DND-41 (cell line): ENCODE results near the gene CERCAM.

Experiments used
- ATAC-seq: fragments of 200-7000 bp; cut with Tn5 transposase; 3 replicates; pipeline ENCODE4 v1.9.1; 2021; ENCODE audit warnings: low read depth; ENCODE audit not compliant: insufficient read depth
- DNase-seq: peaks from one replicate; pipeline ENCODE4 v3.0.0-alpha.2; 2020
- H2AFZ ChIP-seq: 2 replicates; pipeline ENCODE4 v1.6.0; 2012; ENCODE audit warnings: low read depth, low read length
- H3K27ac ChIP-seq: 2 replicates; pipeline ENCODE4 v1.5.1; 2012; ENCODE audit warnings: low read length, inconsistent platforms
- H3K27me3 ChIP-seq: fragments of 200-600 bp; sonication (generic); 2 replicates; pipeline ENCODE4 v1.6.0; 2012; ENCODE audit warnings: low read length, mild to moderate bottlenecking, inconsistent platforms; ENCODE audit not compliant: insufficient read depth, poor library complexity
- H3K36me3 ChIP-seq: 2 replicates; pipeline ENCODE4 v1.5.1; 2012; ENCODE audit warnings: low read length, inconsistent platforms; ENCODE audit not compliant: insufficient read depth
- H3K4me1 ChIP-seq: 2 replicates; pipeline ENCODE4 v1.5.1; 2012; ENCODE audit warnings: mild to moderate bottlenecking, low read length; ENCODE audit not compliant: insufficient read depth
- H3K4me2 ChIP-seq: 2 replicates; pipeline ENCODE4 v1.6.0; 2012; ENCODE audit warnings: mild to moderate bottlenecking, moderate library complexity, low read length, inconsistent platforms; ENCODE audit not compliant: insufficient read depth
- H3K4me3 ChIP-seq, 2 experiments: fragments of 200-600 bp in 1 of 2; shearing (Covaris generic) in 1 of 2; 2 replicates each; pipeline ENCODE4 v1.5.1; 2012 to 2016; ENCODE audit warnings: inconsistent platforms in 2 of 2, low read length in 2 of 2, mild to moderate bottlenecking in 2 of 2, low read depth in 1 of 2, moderate library complexity in 1 of 2
- H3K79me2 ChIP-seq: 2 replicates; pipeline ENCODE4 v1.6.0; 2012; ENCODE audit warnings: low read length, inconsistent platforms; ENCODE audit not compliant: insufficient read depth
- H3K9ac ChIP-seq: 2 replicates; pipeline ENCODE4 v1.6.0; 2012; ENCODE audit warnings: low read depth, mild to moderate bottlenecking, inconsistent platforms, low read length, moderate library complexity
- H3K9me3 ChIP-seq: 2 replicates; pipeline ENCODE4 v1.5.1; 2012; ENCODE audit warnings: low read length, moderate library complexity, mild to moderate bottlenecking, inconsistent platforms; ENCODE audit not compliant: insufficient read depth, severe bottlenecking
- H4K20me1 ChIP-seq: 2 replicates; pipeline ENCODE4 v1.6.0; 2012; ENCODE audit warnings: low read length; ENCODE audit not compliant: insufficient read depth
- EZH2 ChIP-seq: IDR thresholded peaks from 3 replicates; pipeline ENCODE4 v1.6.1; 2012; ENCODE audit warnings: borderline replicate concordance, low read depth, mild to moderate bottlenecking, moderate library complexity, low read length, inconsistent platforms; ENCODE audit not compliant: severe bottlenecking
- TF ChIP-seq, protein P1 (sequence below): IDR thresholded peaks from 2 replicates; pipeline ENCODE4 v1.5.1; 2012; ENCODE audit warnings: borderline replicate concordance, low read length, moderate library complexity, mild to moderate bottlenecking; ENCODE audit not compliant: poor library complexity, severe bottlenecking; ENCODE audit errors: extremely low read depth

Gene CERCAM

DNA sequence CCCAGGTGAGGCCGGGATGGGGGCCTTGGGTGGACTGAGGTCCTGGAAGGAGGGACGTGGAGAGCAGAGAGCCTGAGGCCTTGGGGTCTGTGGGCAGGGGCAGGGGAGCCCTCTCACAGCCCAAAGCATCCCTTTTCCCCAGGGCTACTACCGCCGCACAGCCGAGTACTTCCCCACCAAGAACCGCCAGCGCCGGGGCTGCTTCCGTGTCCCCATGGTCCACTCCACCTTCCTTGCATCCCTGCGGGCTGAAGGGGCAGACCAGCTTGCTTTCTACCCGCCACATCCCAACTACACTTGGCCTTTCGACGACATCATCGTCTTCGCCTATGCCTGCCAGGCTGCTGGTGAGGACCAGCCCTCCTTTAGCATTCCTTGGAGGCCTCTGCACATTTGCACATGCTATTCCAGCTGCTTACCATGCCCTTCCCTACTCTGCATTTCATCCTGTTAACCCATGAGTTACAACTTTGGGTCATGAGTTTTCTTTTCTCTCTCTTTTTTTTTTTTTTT lies 3.7 kb downstream of the CERCAM start:
- DNase-seq (no peak), ATAC-seq (no peak)
- H4K20me1 ChIP-seq: no peaks in the 10 kb centered on the region; the same call in 1 of the 2 replicates
- no peaks in the 10 kb centered on the region for H3K36me3 ChIP-seq
- no peaks in the 10 kb centered on the region for H3K79me2 ChIP-seq
- no peak overlapping the region for H3K27ac ChIP-seq
- peaks cover 20% of the 10 kb centered on the region for H3K4me1 ChIP-seq
- no peak overlapping the region for H2AFZ ChIP-seq
- H3K9ac ChIP-seq: no peak overlapping the region
- H3K4me2 ChIP-seq: no peak overlapping the region
- peaks cover 31% of the 10 kb centered on the region for H3K27me3 ChIP-seq
- H3K9me3 ChIP-seq: no peaks in the 10 kb centered on the region
- no peak overlapping the region for H3K4me3 ChIP-seq
- TF ChIP-seq, protein P1, sequence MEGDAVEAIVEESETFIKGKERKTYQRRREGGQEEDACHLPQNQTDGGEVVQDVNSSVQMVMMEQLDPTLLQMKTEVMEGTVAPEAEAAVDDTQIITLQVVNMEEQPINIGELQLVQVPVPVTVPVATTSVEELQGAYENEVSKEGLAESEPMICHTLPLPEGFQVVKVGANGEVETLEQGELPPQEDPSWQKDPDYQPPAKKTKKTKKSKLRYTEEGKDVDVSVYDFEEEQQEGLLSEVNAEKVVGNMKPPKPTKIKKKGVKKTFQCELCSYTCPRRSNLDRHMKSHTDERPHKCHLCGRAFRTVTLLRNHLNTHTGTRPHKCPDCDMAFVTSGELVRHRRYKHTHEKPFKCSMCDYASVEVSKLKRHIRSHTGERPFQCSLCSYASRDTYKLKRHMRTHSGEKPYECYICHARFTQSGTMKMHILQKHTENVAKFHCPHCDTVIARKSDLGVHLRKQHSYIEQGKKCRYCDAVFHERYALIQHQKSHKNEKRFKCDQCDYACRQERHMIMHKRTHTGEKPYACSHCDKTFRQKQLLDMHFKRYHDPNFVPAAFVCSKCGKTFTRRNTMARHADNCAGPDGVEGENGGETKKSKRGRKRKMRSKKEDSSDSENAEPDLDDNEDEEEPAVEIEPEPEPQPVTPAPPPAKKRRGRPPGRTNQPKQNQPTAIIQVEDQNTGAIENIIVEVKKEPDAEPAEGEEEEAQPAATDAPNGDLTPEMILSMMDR: no peak
- no peak for TF ChIP-seq EZH2

DNA sequence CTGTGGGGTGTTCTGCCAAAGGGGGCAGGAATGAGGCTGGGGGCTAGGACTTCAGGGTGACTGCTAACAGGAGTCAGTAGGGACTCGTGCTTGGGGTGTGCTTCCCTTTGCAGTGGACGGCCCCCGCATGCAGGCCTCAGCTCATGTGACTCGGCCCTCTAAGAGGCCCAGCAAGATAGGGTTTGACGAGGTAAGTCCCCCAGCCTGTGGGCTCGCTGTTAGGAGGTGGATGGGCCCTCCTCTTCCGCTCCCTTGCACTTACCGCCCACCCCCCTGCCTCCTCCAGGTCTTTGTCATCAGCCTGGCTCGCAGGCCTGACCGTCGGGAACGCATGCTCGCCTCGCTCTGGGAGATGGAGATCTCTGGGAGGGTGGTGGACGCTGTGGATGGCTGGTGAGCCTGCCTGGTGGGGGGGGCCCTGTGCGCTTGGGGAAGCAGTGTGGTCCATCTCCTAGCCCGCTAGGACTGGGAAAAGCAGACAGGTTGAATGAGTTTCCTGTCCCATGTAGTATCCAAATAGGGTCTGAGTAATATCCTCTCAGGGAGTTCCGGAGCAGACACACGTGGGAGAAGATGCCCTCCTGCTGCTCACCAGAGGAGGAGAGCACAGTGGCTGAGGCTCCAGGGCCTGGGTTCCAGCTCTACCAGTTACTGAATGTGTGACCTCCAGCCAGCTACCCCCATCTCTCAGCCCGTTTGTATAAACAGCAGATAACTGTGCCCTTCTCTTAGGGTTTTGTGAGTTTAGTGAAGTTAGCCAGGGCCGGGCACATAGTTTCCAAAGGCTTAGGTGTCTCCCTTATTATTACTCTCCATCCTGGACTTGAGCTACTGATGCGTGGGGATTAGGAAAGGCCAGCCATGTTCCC lies 8.2 kb downstream of the CERCAM start:
- no peaks in the 10 kb centered on the region for H3K27me3 ChIP-seq
- no peak overlapping the region for H3K27ac ChIP-seq
- no peaks in the 10 kb centered on the region for H4K20me1 ChIP-seq
- no peak overlapping the region for H2AFZ ChIP-seq
- H3K4me2 ChIP-seq: no peak overlapping the region
- no peak for TF ChIP-seq EZH2
- TF ChIP-seq, protein P1: no peak
- H3K4me3 ChIP-seq: no peak overlapping the region
- H3K36me3 ChIP-seq: no peaks in the 10 kb centered on the region
- no peak overlapping the region for H3K9ac ChIP-seq
- DNase-seq (no peak), ATAC-seq (no peak)
- no peaks in the 10 kb centered on the region for H3K4me1 ChIP-seq
- H3K79me2 ChIP-seq: no peaks in the 10 kb centered on the region
- H3K9me3 ChIP-seq: no peaks in the 10 kb centered on the region

DNA sequence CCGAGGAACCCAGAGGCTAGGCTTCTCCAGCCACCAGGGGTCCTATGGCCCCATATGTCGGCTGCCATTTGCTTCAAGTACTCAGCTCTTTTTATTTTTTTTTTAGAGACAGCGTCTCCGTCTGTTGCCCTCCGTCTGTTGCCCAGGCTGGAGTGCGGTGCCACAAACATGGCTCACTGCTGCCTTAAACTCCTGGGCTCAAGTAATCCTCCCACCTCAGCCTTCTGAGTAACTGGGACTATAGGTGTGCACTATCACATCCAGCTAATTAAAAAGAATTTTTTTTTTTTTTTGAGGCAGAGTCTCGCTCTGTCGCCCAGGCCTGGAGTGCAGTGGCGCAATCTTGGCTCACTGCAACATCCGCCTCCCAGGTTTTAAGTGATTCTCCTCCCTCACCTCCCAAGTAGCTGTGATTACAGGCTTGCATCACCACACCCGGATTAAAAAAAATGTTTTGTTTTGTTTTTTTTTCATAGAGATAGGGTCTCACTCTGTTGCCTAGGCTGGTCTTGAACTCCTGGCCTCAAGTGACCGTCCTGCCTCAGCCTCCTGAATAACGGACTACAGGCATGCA lies 8.9 kb downstream of the CERCAM start:
- Histone ChIP-seq H2AFZ (no peak overlapping the region), H3K36me3 (no peaks in the 10 kb centered on the region), H3K4me1 (no peaks in the 10 kb centered on the region), H3K4me2 (no peak overlapping the region), H3K9me3 (no peaks in the 10 kb centered on the region), H4K20me1 (no peaks in the 10 kb centered on the region), H3K4me3 (no peak overlapping the region), H3K27me3 (no peaks in the 10 kb centered on the region), H3K27ac (no peak overlapping the region), H3K9ac (no peak overlapping the region), H3K79me2 (no peaks in the 10 kb centered on the region)
- ATAC-seq (no peak), DNase-seq (no peak)
- TF ChIP-seq, protein P1: no peak
- no peak for TF ChIP-seq EZH2
